Kidney glomerular epithelial cell (primary cell): ENCODE measurements around the gene DHPS.
"Not testable (repeated sequence)": the region's sequence is repeated elsewhere in the genome, so short reads cannot be mapped to it uniquely, and the experiment has no call there.

Experiments used
- DNase-seq: peaks from one replicate; lab custom pipeline; 2025; lab: John Stamatoyannopoulos, UW

The DHPS gene

GRCh38 chr19:12646551-12646950 lies 35.1 kb downstream of the DHPS start:
- DNase-seq, result no peak

DNA sequence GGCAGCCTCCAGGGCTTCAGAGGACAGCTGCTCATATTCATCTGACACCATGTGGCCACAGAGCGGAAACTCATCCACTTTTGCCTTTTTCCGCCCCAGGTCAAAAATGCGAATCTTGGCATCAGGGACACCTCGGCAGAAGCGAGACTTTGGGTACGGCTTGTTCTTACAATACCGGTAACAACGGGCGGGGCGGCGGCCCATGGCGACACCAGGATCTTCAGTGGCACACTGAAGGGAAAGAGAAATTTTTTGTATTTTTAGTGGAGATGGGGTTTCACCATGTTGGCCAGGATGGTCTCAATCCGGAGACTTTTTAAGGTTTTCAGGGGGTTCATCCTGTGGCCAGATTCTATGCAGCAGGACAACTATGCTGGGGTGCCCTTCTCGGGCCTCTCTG lies 38.0 kb downstream of the DHPS start:
- DNase-seq, result not testable (repeated sequence)

DNA sequence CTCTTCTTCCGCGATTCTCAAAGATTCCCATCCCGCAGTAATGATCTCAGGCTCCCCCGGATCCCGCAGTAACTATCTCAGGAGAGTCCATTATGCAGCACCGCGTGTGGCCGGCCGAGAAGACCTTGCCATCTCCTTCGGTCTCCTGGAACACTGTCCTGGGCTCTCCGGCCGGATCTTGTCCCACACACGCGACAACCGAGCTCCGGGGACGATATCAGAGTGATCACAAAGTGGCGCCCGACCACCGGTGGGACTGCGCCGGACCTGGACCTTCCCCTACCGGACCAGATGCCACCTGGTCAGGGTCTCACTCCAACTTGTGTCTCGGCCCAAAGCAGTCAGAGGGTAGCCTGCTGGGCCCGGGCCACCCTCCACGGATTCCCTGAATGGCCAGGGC lies 39.2 kb downstream of the DHPS start:
- DNase-seq, result no peak

GRCh38 chr19:12641456-12641855 lies 40.2 kb downstream of the DHPS start:
- no peak for DNase-seq

GRCh38 chr19:12639901-12640613 lies 41.6 kb downstream of the DHPS start:
- DNase-seq, result peak; percentile 59

- DNase-seq, result no peak
Measured at GRCh38 chr19:12638611-12639182, 43.0 kb downstream of the DHPS start.

DNA sequence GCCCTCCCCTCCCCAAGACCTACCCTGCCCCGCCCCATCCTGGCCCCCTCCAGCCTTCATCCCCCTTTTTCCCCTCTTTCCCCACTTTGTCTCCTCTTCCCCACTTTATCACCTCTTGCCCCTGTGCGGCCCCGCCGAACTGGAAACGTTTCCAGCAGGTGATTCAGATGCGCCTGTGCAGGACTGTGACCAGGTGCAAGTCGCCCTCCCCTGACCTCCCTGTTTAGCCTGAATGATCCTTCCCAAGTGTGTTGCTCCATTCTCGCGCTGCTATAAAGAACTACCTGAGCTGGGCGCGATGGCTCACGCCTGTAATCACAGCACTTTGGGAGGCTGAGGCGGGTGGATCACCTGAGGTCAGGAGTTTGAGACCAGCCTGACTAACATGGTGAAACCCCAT lies 45.0 kb downstream of the DHPS start:
- no peak for DNase-seq

DNA sequence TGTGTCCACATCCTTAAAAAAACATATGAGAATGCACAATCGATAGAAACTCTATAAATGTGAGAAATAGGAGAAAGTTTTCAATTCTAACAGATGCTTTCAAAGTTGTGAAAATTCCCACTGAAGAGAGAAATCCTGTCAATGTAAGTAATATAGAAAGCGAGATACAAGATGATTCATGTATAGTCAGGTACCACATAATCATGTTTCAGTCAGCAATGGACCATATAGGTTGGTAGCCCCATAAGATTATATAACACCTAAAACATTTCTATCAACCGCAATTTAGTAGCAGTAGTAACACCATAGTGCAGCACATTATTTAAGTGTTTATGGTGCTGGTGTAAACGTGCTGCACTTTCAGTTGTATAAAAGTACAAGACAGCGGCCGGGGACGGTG lies 52.5 kb downstream of the DHPS start:
- DNase-seq, result no peak

DNA sequence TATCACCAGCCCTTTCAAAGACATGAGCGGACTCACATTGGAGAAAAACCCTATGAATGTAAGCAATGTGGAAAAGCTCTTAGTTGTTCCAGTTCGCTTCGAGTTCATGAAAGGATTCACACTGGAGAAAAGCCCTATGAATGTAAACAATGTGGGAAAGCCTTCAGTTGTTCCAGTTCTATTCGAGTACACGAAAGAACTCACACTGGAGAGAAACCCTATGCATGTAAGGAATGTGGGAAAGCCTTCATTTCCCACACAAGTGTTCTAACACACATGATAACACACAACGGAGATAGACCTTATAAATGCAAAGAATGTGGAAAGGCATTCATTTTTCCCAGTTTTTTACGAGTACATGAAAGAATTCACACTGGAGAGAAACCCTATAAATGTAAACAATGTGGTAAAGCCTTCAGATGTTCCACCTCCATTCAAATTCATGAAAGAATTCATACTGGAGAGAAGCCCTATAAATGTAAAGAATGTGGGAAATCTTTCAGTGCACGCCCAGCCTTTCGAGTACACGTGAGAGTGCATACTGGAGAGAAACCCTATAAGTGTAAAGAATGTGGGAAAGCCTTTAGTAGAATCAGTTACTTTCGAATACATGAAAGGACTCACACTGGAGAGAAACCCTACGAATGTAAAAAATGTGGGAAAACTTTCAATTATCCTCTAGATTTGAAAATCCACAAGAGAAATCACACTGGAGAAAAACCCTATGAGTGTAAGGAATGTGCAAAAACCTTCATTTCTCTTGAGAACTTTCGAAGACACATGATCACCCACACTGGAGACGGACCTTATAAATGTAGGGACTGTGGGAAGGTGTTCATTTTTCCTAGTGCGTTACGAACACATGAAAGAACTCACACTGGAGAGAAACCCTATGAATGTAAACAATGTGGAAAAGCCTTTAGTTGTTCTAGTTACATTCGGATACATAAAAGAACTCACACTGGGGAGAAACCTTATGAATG lies 53.3 kb downstream of the DHPS start:
- no peak for DNase-seq

DNA sequence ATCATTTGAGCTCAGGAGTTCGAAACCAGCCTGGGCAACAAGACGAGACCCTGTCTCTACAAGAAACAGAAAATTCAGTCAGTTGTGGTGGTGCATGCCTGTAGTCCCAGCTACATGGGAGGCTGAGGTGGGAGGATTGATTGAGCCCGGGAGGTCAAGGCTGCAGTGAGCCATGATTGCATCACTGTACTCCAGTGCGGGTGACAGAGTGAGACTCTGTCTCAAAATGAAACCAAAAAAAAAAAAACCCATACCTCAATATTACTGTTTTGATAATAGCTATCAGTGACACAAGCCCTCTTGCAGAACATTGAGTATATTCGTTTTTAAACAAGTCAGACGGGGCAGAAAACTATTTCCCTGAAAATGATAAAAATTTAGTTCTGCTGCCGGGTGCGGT lies 54.7 kb downstream of the DHPS start:
- DNase-seq, result no peak
